WERI-Rb-1 (cell line): Measurements from ENCODE around the gene BMP6.

Source experiments
- DNase-seq: peaks from one replicate; pipeline ENCODE4 v3.0.0-alpha.2; 2020
- H3K27ac ChIP-seq: fragments of 250-450 bp; sonication (Bioruptor Pico); 2 replicates; pipeline ENCODE4 v1.5.1; 2020; ENCODE audit warnings: mild to moderate bottlenecking, moderate library complexity
- H3K27me3 ChIP-seq: fragments of 250-450 bp; sonication (Bioruptor Pico); 2 replicates; pipeline ENCODE4 v1.5.1; 2021; ENCODE audit warnings: mild to moderate bottlenecking, low read depth, moderate library complexity; ENCODE audit not compliant: insufficient read depth, severe bottlenecking
- H3K36me3 ChIP-seq: fragments of 250-450 bp; sonication (Bioruptor Pico); 2 replicates; pipeline ENCODE4 v1.5.1; 2020; ENCODE audit warnings: mild to moderate bottlenecking, moderate library complexity
- H3K4me3 ChIP-seq: 2 replicates; pipeline ENCODE4 v1.5.1; 2011; ENCODE audit warnings: low read depth, mild to moderate bottlenecking, control low read depth, low read length
- H3K9me3 ChIP-seq: fragments of 250-450 bp; sonication (Bioruptor Pico); 2 replicates; pipeline ENCODE4 v1.5.1; 2021; ENCODE audit warnings: mild to moderate bottlenecking, moderate library complexity; ENCODE audit not compliant: severe bottlenecking
- CTCF ChIP-seq: IDR thresholded peaks from 2 replicates; pipeline ENCODE4 v1.5.1; 2011; ENCODE audit warnings: low read depth, mild to moderate bottlenecking, control low read depth, inconsistent platforms, low read length

Gene BMP6

GRCh38 chr6:7859591-7859990 is 133.7 kb downstream of the BMP6 start:
- peaks cover 22% of the 10 kb centered on the region for H3K27me3 ChIP-seq
- no peaks in the 10 kb centered on the region for H3K36me3 ChIP-seq
- H3K27ac ChIP-seq = no peak overlapping the region
- DNase-seq = no peak
- no peak for TF ChIP-seq CTCF
- H3K4me3 ChIP-seq = no peak overlapping the region
- peaks cover 3% of the 10 kb centered on the region for H3K9me3 ChIP-seq

- Histone ChIP-seq H3K36me3 (no peaks in the 10 kb centered on the region), H3K27ac (no peak overlapping the region), H3K9me3 (no peaks in the 10 kb centered on the region), H3K27me3 (peaks cover 16% of the 10 kb centered on the region), H3K4me3 (no peak overlapping the region)
- DNase-seq = no peak
- no peak for TF ChIP-seq CTCF
Measured at GRCh38 chr6:7865781-7866180, 139.9 kb downstream of the BMP6 start.

- Histone ChIP-seq H3K4me3 (no peak overlapping the region), H3K36me3 (no peaks in the 10 kb centered on the region), H3K9me3 (no peaks in the 10 kb centered on the region), H3K27ac (no peak overlapping the region), H3K27me3 (peaks cover 16% of the 10 kb centered on the region)
- no peak for DNase-seq
- TF ChIP-seq CTCF = no peak
Measured at GRCh38 chr6:7866526-7866925, 140.6 kb downstream of the BMP6 start.

- Histone ChIP-seq H3K27ac (no peak overlapping the region), H3K36me3 (no peaks in the 10 kb centered on the region), H3K27me3 (peaks cover 6% of the 10 kb centered on the region), H3K4me3 (no peak overlapping the region), H3K9me3 (peaks cover 2% of the 10 kb centered on the region)
- TF ChIP-seq CTCF = no peak
- no peak for DNase-seq
Measured at GRCh38 chr6:7868926-7869325, 143.0 kb downstream of the BMP6 start.

GRCh38 chr6:7878401-7878964 is 152.6 kb downstream of the BMP6 start:
- H3K4me3 ChIP-seq = no peak overlapping the region
- DNase-seq = no peak
- H3K9me3 ChIP-seq = no peaks in the 10 kb centered on the region
- no peak for TF ChIP-seq CTCF
- H3K36me3 ChIP-seq = peaks cover 31% of the 10 kb centered on the region
- no peaks in the 10 kb centered on the region for H3K27me3 ChIP-seq
- H3K27ac ChIP-seq = no peak overlapping the region

DNA sequence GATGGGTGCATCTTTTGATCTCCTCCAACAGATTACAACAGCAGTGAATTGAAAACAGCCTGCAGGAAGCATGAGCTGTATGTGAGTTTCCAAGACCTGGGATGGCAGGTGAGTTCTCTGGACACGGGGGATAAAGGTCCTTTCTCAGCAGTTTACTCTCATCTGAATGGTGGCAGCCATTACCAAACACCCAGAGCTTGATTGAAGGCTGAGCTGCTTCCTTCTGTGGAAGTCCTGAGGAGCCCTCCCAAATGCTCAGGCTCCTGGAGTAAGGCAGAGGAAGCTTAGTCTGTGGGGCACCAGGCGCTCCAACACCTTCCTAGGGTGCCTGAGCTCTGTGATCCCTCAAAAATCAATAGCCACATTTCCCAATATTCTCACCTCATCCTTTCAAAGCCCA is 153.1 kb downstream of the BMP6 start:
- H3K27me3 ChIP-seq = no peaks in the 10 kb centered on the region
- no peak for DNase-seq
- no peak for TF ChIP-seq CTCF
- H3K9me3 ChIP-seq = no peaks in the 10 kb centered on the region
- H3K4me3 ChIP-seq = no peak overlapping the region
- no peak overlapping the region for H3K27ac ChIP-seq
- peaks cover 37% of the 10 kb centered on the region for H3K36me3 ChIP-seq
